ENCODE measurements around the gene DPP6.

Gene DPP6

GRCh38 chr7:154412105-154412504, 359.9 kb downstream of the DPP6 start:
- DNase-seq (ENCODE audit: low read depth in 2 of 2): no peak

- DNase-seq (ENCODE audit: low read depth in 2 of 2): no peak
Measured at GRCh38 chr7:154415709-154416399, 363.7 kb downstream of the DPP6 start.

DNA sequence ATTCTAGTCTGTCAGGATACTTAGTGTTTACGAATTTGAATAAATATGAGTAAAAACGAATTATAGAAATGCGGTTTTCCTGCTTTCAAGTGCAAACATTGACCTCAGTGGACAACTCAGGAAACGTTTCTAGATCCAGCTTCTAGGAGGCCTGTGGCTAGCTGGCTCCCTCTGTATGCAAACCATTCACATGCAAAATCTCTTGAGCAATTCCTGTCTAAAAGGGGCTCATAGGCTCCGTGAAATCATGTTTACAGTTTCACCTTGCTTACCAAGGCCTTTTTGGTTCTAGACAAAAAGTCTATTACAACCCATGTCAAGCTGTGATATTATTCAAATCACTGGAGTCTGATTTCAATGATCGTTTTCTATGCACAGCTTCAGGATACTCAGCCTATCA, 364.5 kb downstream of the DPP6 start:
- no peak for DNase-seq (ENCODE audit: low read depth in 2 of 2)

DNA sequence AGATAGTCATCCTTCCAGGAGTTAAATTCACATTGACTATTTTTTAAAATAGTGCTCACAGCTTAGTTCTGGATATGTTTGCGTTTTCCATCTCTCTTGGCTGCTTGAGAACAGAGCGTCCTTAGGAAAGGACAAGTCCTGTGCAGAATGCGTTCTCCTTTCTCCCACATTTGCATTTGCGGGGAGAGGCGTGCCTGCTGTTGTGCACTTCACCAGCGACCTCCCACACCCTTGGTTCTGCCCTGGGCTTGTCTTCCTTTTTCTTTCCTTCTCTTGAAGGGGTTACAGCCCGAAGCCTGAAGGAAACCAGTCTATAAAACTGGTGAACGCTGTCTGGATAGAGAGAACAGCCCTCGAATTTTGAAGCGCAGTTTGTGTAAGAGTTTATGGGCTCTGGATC, 367.1 kb downstream of the DPP6 start:
- no peak for DNase-seq (ENCODE audit: low read depth in 2 of 2)

DNA sequence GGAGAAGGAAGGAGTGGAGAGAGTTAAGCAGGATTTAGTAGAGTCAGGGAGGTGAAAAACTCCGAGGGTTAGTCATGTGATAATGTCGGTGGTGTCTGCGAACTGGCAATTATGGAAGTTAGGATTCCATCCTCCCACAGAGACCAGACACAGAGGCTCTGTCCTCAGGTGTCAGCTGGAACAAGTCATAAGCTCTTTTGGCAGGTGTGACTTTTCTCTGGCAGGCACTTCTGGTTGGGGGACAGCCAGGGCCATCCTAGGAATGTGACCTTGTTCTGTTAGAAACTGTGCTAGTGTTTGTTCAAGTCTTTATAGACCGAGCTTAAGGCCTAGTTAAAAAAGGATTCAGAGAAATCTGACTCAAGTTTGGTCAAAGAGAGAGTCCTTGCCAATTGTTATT, 371.0 kb downstream of the DPP6 start:
- DNase-seq (ENCODE audit: low read depth in 2 of 2): no peak

DNA sequence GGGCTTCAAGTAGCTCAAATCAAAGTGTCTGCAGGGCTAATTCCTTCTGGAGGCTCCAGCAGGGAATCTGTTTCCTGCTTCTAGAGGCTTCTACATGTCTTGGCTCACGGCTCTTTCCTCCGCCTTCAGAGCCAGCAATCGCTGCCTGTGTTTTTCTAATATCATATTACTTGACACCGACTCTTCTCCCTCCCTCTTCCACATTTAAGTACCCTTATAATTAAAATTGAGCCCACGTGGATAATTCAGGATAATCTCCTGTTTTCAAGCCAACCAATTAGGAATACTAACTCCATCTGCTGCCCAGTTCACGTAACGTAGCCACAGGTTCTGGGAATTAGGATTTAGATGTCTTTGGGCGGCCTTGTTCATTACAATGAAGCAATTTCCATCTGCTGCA, 372.2 kb downstream of the DPP6 start:
- no peak for DNase-seq (ENCODE audit: low read depth in 2 of 2)

- no peak for DNase-seq (ENCODE audit: low read depth in 2 of 2)
Measured at GRCh38 chr7:154425271-154425670, 373.1 kb downstream of the DPP6 start.

DNA sequence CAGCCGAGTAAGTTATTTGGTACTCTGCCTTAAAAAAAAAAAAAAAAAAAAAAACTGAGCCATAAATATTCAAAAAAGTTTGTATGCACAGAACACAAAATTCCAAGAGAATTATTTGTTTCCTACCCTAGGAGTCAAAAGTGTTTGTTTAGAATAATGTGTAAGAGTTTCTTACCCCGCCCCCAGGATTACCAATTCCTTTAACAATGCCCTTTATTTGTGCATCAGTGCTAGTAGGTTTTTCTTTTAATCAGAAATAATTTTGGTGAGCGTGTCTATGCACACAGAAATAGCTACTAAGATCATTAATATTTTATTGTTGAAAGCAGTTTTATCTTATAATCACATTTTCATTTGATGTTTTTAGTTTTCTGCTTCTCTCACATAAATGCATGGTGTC, 374.6 kb downstream of the DPP6 start:
- no peak for DNase-seq (ENCODE audit: low read depth in 2 of 2)

DNA sequence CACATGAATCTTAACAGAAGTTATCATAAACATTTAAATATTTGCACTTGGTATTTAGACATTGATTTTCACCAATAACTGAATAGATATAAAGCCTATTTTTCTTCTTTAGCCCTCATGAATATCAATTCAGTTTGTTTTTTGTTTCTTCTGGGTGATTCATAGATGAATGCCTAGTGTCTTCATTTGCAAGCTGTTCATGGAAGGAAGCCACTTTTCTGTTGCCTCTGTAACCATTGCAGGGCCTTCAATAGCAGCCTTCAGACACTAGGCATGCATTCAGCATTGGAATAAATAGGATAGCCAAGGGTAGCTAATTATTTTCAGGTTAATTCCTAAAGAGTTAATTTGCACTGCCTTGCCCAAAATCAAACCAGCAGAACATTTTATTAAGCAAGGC, 375.3 kb downstream of the DPP6 start:
- DNase-seq (ENCODE audit: low read depth in 2 of 2): no peak

DNA sequence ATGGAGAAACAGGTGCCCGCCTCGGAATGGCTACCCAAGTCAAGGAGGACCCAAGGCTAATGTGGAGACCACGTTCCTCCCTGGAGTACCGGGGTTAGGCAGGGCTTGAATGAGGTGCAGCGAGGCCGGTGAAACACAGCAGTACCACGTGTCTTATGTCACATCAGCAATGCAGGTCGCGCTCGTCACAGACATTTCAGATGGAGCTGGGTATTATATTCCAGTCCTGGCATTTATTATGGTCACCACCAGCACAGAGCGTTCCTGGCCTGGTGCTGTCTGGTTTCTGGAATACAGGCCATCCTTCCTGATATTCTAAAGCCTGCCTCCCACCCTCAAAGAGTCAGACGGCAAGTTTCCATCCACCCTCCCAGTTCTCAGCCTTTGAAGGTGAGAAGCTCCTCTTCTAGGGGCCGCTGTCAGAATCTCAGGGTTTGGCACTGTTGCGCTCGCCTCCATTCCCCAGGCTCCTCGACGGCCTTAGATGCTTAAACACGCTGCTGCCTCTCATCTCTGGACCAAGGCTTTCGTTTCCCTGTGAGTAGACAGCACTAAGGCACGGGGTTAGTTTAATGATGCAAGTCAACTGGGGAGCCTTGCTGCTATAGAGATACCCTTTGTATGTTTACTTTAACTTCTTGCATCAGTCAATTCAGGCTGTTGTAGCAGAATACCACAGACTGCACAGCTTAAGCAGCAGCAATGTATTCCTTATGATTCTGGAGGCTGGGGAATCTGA, 377.6 kb downstream of the DPP6 start:
- no peak for DNase-seq (ENCODE audit: low read depth in 2 of 2)

DNA sequence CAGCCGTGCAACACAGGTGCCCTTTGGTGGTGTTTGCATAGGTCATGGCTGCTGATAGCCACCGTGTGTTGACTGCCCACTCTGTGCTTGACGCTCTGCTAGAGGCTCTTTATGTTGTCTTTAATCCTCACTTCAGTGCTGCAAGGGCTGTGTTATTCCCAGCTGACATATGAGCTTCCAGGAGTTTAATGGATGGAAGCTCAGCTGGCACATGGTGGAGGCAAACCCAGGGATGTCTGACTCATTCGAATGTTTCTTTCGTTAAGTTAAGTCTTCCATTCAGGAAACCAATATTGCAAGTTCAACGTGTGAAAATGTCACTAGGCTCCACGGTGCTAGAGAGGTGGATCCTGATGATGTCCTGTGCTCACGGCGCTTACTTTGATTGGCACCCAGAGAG, 378.4 kb downstream of the DPP6 start:
- DNase-seq (ENCODE audit: low read depth in 2 of 2): no peak

GRCh38 chr7:154431045-154431444, 378.8 kb downstream of the DPP6 start:
- DNase-seq (ENCODE audit: low read depth in 2 of 2): no peak

- DNase-seq (ENCODE audit: low read depth in 2 of 2): no peak
Measured at GRCh38 chr7:154433632-154434598, 381.7 kb downstream of the DPP6 start.

GRCh38 chr7:154436560-154436959, 384.4 kb downstream of the DPP6 start:
- no peak for DNase-seq (ENCODE audit: low read depth in 2 of 2)

DNA sequence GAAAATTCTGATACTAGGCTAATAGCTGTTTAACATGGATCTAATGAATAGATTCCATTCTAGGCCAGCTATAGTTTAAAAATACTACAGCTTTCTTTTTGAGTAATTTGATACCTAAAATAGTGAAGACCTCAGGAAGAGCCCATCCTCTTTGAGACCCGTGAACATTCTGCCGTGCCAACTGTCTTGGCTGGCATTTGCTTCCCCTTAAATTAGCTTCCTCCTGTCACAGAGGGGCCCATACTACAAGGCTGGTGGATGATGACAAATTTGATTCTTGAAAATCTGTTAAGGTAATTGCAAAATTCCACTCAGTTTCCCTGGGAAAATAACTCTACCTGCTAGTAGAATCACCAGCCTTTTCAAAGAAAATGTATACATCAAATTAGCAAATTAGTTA, 385.0 kb downstream of the DPP6 start:
- no peak for DNase-seq (ENCODE audit: low read depth in 2 of 2)

GRCh38 chr7:154438571-154439367, 386.6 kb downstream of the DPP6 start:
- no peak for DNase-seq (ENCODE audit: low read depth in 2 of 2)

DNA sequence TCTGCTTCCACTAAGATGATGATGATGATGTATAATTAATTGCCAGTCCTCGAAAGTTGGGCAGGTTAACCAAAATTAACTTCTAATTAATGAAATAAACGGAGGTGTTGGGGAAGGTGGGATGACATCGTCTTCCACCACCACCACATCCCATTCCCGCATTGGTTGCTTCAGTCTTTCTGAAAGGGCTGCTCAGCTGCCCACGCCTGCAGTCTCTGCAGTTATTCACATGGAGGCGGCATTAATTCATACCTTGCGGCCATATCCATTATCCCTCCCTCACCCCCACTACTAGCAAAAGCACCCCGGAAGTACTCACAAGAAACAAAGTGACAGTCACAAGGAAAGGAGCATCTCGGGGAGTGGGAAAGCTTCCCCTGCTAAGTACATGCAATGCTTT, 387.9 kb downstream of the DPP6 start:
- no peak for DNase-seq (ENCODE audit: low read depth in 2 of 2)

DNA sequence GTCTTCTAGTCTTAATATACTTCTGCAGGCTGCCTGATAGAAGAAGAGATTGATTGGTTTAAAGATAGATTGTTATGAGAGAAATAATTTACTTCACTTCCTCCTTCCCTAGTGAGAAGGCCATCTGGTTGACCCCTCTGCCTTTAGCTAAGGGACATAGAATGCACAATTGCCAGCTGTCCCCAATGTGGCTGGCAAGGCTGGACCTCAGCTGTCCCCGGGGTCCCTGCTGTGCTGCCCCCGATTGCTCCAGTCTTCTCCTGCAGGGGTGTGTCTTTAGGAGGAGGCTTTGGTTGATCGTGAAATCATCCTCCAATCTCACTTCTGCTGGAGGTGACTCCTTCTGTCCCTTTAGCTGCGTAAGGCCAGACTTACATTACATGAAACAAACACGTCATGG, 388.5 kb downstream of the DPP6 start:
- DNase-seq (ENCODE audit: low read depth in 2 of 2): no peak

GRCh38 chr7:154441811-154442210, 389.6 kb downstream of the DPP6 start:
- DNase-seq (ENCODE audit: low read depth in 2 of 2): no peak

DNA sequence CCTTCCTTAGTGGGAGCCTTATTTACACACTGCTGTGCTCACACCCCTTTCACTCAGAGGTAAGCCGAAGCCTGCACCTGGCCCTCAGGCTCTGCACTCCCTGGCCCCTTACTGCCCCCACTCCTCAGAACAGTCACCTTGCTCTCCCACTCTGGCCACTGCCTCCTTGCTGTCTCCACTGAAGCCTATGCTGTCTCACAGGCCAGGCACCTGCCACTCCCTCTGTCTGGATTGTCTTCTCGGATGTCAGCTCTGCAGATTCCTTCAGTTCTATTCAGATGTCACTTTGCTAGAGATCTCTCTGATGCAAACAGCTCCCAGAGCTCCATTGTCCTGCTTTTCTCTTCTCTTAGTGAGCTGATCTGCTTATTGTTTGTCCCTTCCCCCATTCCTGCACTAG, 390.7 kb downstream of the DPP6 start:
- DNase-seq (ENCODE audit: low read depth in 2 of 2): no peak

DNA sequence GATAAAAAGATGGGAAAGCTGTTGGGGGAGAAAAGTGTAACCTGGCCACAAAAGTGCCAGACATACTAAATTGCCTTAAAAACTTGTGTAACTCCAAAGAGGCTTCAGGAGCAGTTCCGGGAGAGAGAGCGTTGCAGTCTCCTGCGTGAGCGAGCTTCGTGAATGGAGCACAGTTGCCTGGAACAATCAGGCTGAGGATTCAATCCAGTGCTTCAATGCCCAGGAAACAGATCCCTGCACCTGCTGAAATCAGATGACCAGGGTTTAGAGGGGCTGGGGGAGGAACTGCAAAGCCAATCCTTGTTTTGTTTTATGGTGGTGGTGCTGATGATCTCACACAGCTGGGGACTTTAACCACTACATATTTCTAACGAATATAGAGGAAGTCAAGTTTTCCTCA, 398.3 kb downstream of the DPP6 start:
- DNase-seq (ENCODE audit: low read depth in 2 of 2): no peak
